Measurements from ENCODE around the gene LILRA6.
"Not testable (repeated sequence)": the region's sequence is repeated elsewhere in the genome, so short reads cannot be mapped to it uniquely, and the experiment has no call there.

Gene LILRA6

GRCh38 chr19:54262066-54262465 lies 19.5 kb upstream of the LILRA6 start:
- no peak for FAIRE-seq

GRCh38 chr19:54257116-54257480 lies 14.5 kb upstream of the LILRA6 start, which contains the start of gene LILRB5:
Gene LILRB5 (minus strand): TSS chr19:54257273. CDS start chr19:54257193, 80 bp downstream.
- FAIRE-seq = no peak

- FAIRE-seq = no peak
Measured at GRCh38 chr19:54256250-54257115, 13.9 kb upstream of the LILRA6 start.

- no peak for FAIRE-seq
Measured at GRCh38 chr19:54255105-54255775, 12.7 kb upstream of the LILRA6 start.

GRCh38 chr19:54254195-54254906 lies 11.8 kb upstream of the LILRA6 start:
- FAIRE-seq = no peak

GRCh38 chr19:54253331-54254194 lies 11.0 kb upstream of the LILRA6 start:
- no peak for FAIRE-seq

GRCh38 chr19:54252845-54253244 lies 10.3 kb upstream of the LILRA6 start:
- no peak for FAIRE-seq

GRCh38 chr19:54252243-54252642 lies 9.7 kb upstream of the LILRA6 start:
- FAIRE-seq = no peak

GRCh38 chr19:54248016-54248601 lies 5.5 kb upstream of the LILRA6 start:
- no peak for FAIRE-seq

- no peak for FAIRE-seq
Measured at GRCh38 chr19:54247106-54247930, 4.7 kb upstream of the LILRA6 start.

GRCh38 chr19:54245936-54246335 lies 3.3 kb upstream of the LILRA6 start:
- FAIRE-seq = no peak

GRCh38 chr19:54243809-54244208 lies 1.2 kb upstream of the LILRA6 start:
- not testable (repeated sequence) for FAIRE-seq

GRCh38 chr19:54242234-54242633 lies 356 bp downstream of the LILRA6 start:
- not testable (repeated sequence) for FAIRE-seq

GRCh38 chr19:54240372-54241336 lies 1.9 kb downstream of the LILRA6 start:
- FAIRE-seq = not testable (repeated sequence)

- FAIRE-seq = not testable (repeated sequence)
Measured at GRCh38 chr19:54239491-54240371, 2.9 kb downstream of the LILRA6 start.

GRCh38 chr19:54233941-54234340 lies 8.6 kb downstream of the LILRA6 start:
- no peak for FAIRE-seq

GRCh38 chr19:54231077-54231931 lies 11.3 kb downstream of the LILRA6 start:
- FAIRE-seq = no peak

- no peak for FAIRE-seq
Measured at GRCh38 chr19:54230031-54230430, 12.6 kb downstream of the LILRA6 start.

Data from TTC549 (cell line).